Mononuclear cell (primary cell): ENCODE measurements around the gene ANKRD13D. TPM values are rescaled to one million over a fixed set of nuclear protein-coding genes. Genes with fewer than 3 reads are reported as not detected.

Source experiments
- H3K27me3 ChIP-seq: 2 replicates; pipeline ENCODE4 v1.6.0; 2011; ENCODE audit warnings: low read length, control low read depth; ENCODE audit not compliant: insufficient read depth
- H3K4me1 ChIP-seq: 2 replicates; pipeline ENCODE4 v1.5.1; 2011; ENCODE audit warnings: mild to moderate bottlenecking, low read length, control low read depth; ENCODE audit not compliant: insufficient read depth
- H3K4me3 ChIP-seq: 2 replicates; pipeline ENCODE4 v1.5.1; 2011; ENCODE audit warnings: mild to moderate bottlenecking, low read length, moderate library complexity
- H3K9me3 ChIP-seq: 2 replicates; pipeline ENCODE4 v1.5.1; 2011; ENCODE audit warnings: low read depth, mild to moderate bottlenecking, control low read depth, low read length
- total RNA-seq: library from RNA; depleted of rRNA; stranded (reverse); fragments of >200 nt; gene quantifications from one replicate; pipeline ENCODE4 v1.2.3, GENCODE V29; 2012

ANKRD13D gene
- total RNA-seq, 1 donor, result 48.4 TPM

GRCh38 chr11:67267188-67268080 is 21.7 kb upstream of the ANKRD13D start:
- H3K27me3 ChIP-seq, result no peaks in the 10 kb centered on the region
- peak overlapping the region; percentile 87 for H3K4me3 ChIP-seq
- no peaks in the 10 kb centered on the region for H3K9me3 ChIP-seq
- peaks cover 77% of the 10 kb centered on the region for H3K4me1 ChIP-seq

GRCh38 chr11:67268081-67268961 is 20.8 kb upstream of the ANKRD13D start:
- H3K4me3 ChIP-seq, result peak overlapping the region; percentile 87

GRCh38 chr11:67268962-67269268 is 20.2 kb upstream of the ANKRD13D start:
- no peaks in the 10 kb centered on the region for H3K27me3 ChIP-seq
- H3K4me3 ChIP-seq, result peak overlapping the region; percentile 87
- no peaks in the 10 kb centered on the region for H3K9me3 ChIP-seq
- peaks cover 77% of the 10 kb centered on the region for H3K4me1 ChIP-seq

More at GRCh38 chr11:67268081-67268961, 20.8 kb upstream of the ANKRD13D start:
- Histone ChIP-seq H3K4me1 (peaks cover 77% of the 10 kb centered on the region), H3K27me3 (no peaks in the 10 kb centered on the region), H3K9me3 (no peaks in the 10 kb centered on the region)

- H3K4me3 ChIP-seq, result peak overlapping the region; percentile 87
- H3K9me3 ChIP-seq, result no peaks in the 10 kb centered on the region
- peaks cover 80% of the 10 kb centered on the region for H3K4me1 ChIP-seq
- H3K27me3 ChIP-seq, result no peaks in the 10 kb centered on the region
Measured at GRCh38 chr11:67269401-67270255, 19.5 kb upstream of the ANKRD13D start.

GRCh38 chr11:67270256-67271204 is 18.6 kb upstream of the ANKRD13D start:
- H3K4me3 ChIP-seq, result peak overlapping the region; percentile 87
- no peaks in the 10 kb centered on the region for H3K27me3 ChIP-seq
- no peaks in the 10 kb centered on the region for H3K9me3 ChIP-seq
- peaks cover 88% of the 10 kb centered on the region for H3K4me1 ChIP-seq

GRCh38 chr11:67271205-67271540 is 17.9 kb upstream of the ANKRD13D start:
- peak overlapping the region; percentile 87 for H3K4me3 ChIP-seq
- no peaks in the 10 kb centered on the region for H3K9me3 ChIP-seq
- H3K27me3 ChIP-seq, result no peaks in the 10 kb centered on the region

GRCh38 chr11:67271541-67272284 is 17.4 kb upstream of the ANKRD13D start:
- H3K4me3 ChIP-seq, result peak overlapping the region; percentile 87
- H3K4me1 ChIP-seq, result peaks cover 94% of the 10 kb centered on the region
- no peaks in the 10 kb centered on the region for H3K9me3 ChIP-seq
- no peaks in the 10 kb centered on the region for H3K27me3 ChIP-seq

More at GRCh38 chr11:67271205-67271540, 17.9 kb upstream of the ANKRD13D start:
- peaks cover 88% of the 10 kb centered on the region for H3K4me1 ChIP-seq

- H3K4me1 ChIP-seq, result peaks cover 100% of the 10 kb centered on the region
- no peaks in the 10 kb centered on the region for H3K27me3 ChIP-seq
- no peaks in the 10 kb centered on the region for H3K9me3 ChIP-seq
- H3K4me3 ChIP-seq, result peak overlapping the region; percentile 2
Measured at GRCh38 chr11:67272327-67273259, 16.5 kb upstream of the ANKRD13D start.

GRCh38 chr11:67273260-67273990 is 15.7 kb upstream of the ANKRD13D start:
- H3K9me3 ChIP-seq, result no peaks in the 10 kb centered on the region
- H3K4me1 ChIP-seq, result peaks cover 100% of the 10 kb centered on the region
- H3K27me3 ChIP-seq, result no peaks in the 10 kb centered on the region
- no peak overlapping the region for H3K4me3 ChIP-seq

GRCh38 chr11:67274768-67275605 is 14.1 kb upstream of the ANKRD13D start:
- no peaks in the 10 kb centered on the region for H3K27me3 ChIP-seq
- H3K4me1 ChIP-seq, result peaks cover 100% of the 10 kb centered on the region
- H3K9me3 ChIP-seq, result no peaks in the 10 kb centered on the region
- no peak overlapping the region for H3K4me3 ChIP-seq

- Histone ChIP-seq H3K27me3 (no peaks in the 10 kb centered on the region), H3K9me3 (no peaks in the 10 kb centered on the region), H3K4me1 (peaks cover 100% of the 10 kb centered on the region), H3K4me3 (no peak overlapping the region)
Measured at GRCh38 chr11:67275606-67276409, 13.3 kb upstream of the ANKRD13D start.
